ENCODE measurements around the gene WDR45. TPM values are rescaled to one million over a fixed set of nuclear protein-coding genes. Genes with fewer than 3 reads are reported as not detected.

The WDR45 gene
- total and polyA plus RNA-seq, 2 of the 13 experiments (the other 11 are each of a cell fraction or from before 2014, with no cell fraction given), result 16.4 to 65.5 TPM

- Histone ChIP-seq H3K9ac (ENCODE audit: insufficient read depth, low read depth, low read length) (no peak overlapping the region), H4K20me1 (ENCODE audit: insufficient read depth, low read length) (no peaks in the 10 kb centered on the region), H3K4me2 (ENCODE audit: low read depth, low read length) (no peak overlapping the region), H3K4me3 (replicated peaks in 1 of 3; ENCODE audit: insufficient read depth in 1 of 3, low read depth in 2 of 3, low read length in 3 of 3) (no peak overlapping the region), H2AFZ (ENCODE audit: low read length) (no peak overlapping the region), H3K27me3 (ENCODE audit: control insufficient read depth in 1 of 2, insufficient read depth in 2 of 2, low read length in 2 of 2) (no peaks in the 10 kb centered on the region; a peak in 1 of 5 replicates), H3K79me2 (ENCODE audit: insufficient read depth, low read length) (peaks cover 20% of the 10 kb centered on the region), H3K9me3 (ENCODE audit: low read length) (no peaks in the 10 kb centered on the region), H3K27ac (ENCODE audit: extremely low read length, insufficient read depth, low read length) (peak overlapping the region; percentile 30), H3K4me1 (ENCODE audit: insufficient read depth, low read length) (peaks cover 44% of the 10 kb centered on the region), H3K36me3 (replicated peaks in 1 of 2; ENCODE audit: control insufficient read depth in 1 of 2, insufficient read depth in 2 of 2, low read length in 2 of 2) (peaks cover 13 to 27% of the 10 kb centered on the region in 2 experiments)
- peak; percentile 68 for FAIRE-seq
- POLR2A ChIA-PET, result no interaction called here
- no peak for ATAC-seq
- CTCF ChIA-PET (ENCODE audit: low intra/inter-chr PET ratio, low total read pairs), result no interaction called here
- in situ Hi-C loops (cut with HindIII; ENCODE audit: extremely low pct_ligation_motif_present, low pct_unique_long_range_greater_than_20kb) (no loop called here), intact Hi-C loops (cut with micrococcal nuclease; ENCODE audit: unreplicated experiment) (no loop called here)
- no CpG with 5 or more reads among the region's 15 CpGs for WGBS (ENCODE audit: low lambda C conversion rate)
- BruUV-seq (replicated peaks), result no TSS peak
- no peak for DNase-seq (ENCODE audit: low spot score)
- TF ChIP-seq CC2D1A (CRISPR knock-in tag; IDR thresholded peaks at IDR 0.05), result no peak
- no peak for TF ChIP-seq HBP1 (CRISPR knock-in tag; IDR thresholded peaks at IDR 0.05; ENCODE audit: low read depth)
- peak; percentile 73 for TF ChIP-seq CREB1 (IDR thresholded peaks at IDR 0.05)
- TF ChIP-seq CREB1 (CRISPR knock-in tag; IDR thresholded peaks at IDR 0.05), result no peak
- no peak for TF ChIP-seq NFE2L2 (IDR thresholded peaks at IDR 0.05; ENCODE audit: low read length)
- TF ChIP-seq ATF7 (IDR thresholded peaks at IDR 0.05), result peak; percentile 90
- TF ChIP-seq ATF7 (CRISPR knock-in tag; IDR thresholded peaks at IDR 0.05), result no peak
- no peak for TF ChIP-seq ZBTB34 (CRISPR knock-in tag; IDR thresholded peaks at IDR 0.05)
Observed at GRCh38 chrX:49037883-49038475, 41.7 kb downstream of the WDR45 start.
